Uterus (tissue), 4 donors: Measurements from ENCODE around the gene CYSTM1. TPM values are rescaled to one million over a fixed set of nuclear protein-coding genes. Genes with fewer than 3 reads are reported as not detected.

ENCODE experiments used
- DNase-seq, 2 donors: peaks; one replicate each; pipeline ENCODE4 v3.0.0-alpha.2; 2019 to 2020
- H3K27ac ChIP-seq, 2 donors: fragments of 200-600 bp; sonication (generic); 1 replicate in 1 of 2; 2 replicates in 1 of 2; pipeline ENCODE4 v1.5.1; 2016 to 2018
- H3K27me3 ChIP-seq, 2 donors: fragments of 200-600 bp; sonication (generic); one replicate each; pipeline ENCODE4 v1.5.1; 2018 to 2019; ENCODE audit warnings: control low read depth in 1 of 2
- H3K36me3 ChIP-seq, 2 donors: fragments of 200-600 bp; sonication (generic); one replicate each; pipeline ENCODE4 v1.5.1; 2019; ENCODE audit warnings: control low read depth in 1 of 2
- H3K4me1 ChIP-seq, 2 donors: fragments of 200-600 bp; sonication (generic); one replicate each; pipeline ENCODE4 v1.5.1; 2018 to 2019; ENCODE audit warnings: control low read depth in 1 of 2
- H3K4me3 ChIP-seq, 2 donors: fragments of 200-600 bp; sonication (generic); 1 replicate in 1 of 2; 2 replicates in 1 of 2; pipeline ENCODE4 v1.5.1; 2018 to 2019; ENCODE audit warnings: mild to moderate bottlenecking in 1 of 2
- H3K9me3 ChIP-seq, 2 donors: fragments of 200-600 bp; sonication (generic); one replicate each; pipeline ENCODE4 v1.5.1; 2019; ENCODE audit warnings: control low read depth in 1 of 2
- CTCF ChIP-seq, 4 experiments: fragments of 200-600 bp in 2 of 4; fragments of 450-650 bp in 2 of 4; sonication (generic) in 2 of 4; IDR thresholded peaks; one replicate each; pipeline ENCODE4 v1.5.1; 2016 to 2019; ENCODE audit warnings: antibody characterized with exemption in 4 of 4, mild to moderate bottlenecking in 2 of 4, moderate library complexity in 1 of 4
- POLR2A ChIP-seq, 2 donors: fragments of 450-650 bp; IDR thresholded peaks; one replicate each; pipeline ENCODE4 v1.6.1; 2016; ENCODE audit warnings: antibody characterized with exemption in 2 of 2, mild to moderate bottlenecking in 1 of 2, moderate library complexity in 1 of 2
- intact Hi-C: fragments of 100-400 bp; cut with DNase I; formaldehyde crosslinking; loops from one replicate; pipeline ENCODE4 v1.15.1; 2023; ENCODE audit warnings: low total_unique reads
- total RNA-seq, 4 donors: library from RNA; depleted of rRNA in 3 of 4; stranded (reverse); fragments of >200 nt in 3 of 4; gene quantifications; one replicate each; pipeline versions ENCODE4 v1.1.0 to v1.2.4, GENCODE V29; 2014 to 2023
- donor health status: DM: yes; HTN: yes; CAD: no.

Gene CYSTM1
- total RNA-seq, 4 donors from 2014 or later: 4.4 to 76.8 (median 45.3) TPM

- DNase-seq: no peak
- H3K9me3 ChIP-seq: no peaks in the 10 kb centered on the region
- H3K27ac ChIP-seq: no peak overlapping the region
- intact Hi-C loops: no loop called here
- no peaks in the 10 kb centered on the region for H3K27me3 ChIP-seq
- H3K4me1 ChIP-seq: no peaks in the 10 kb centered on the region
- H3K4me3 ChIP-seq: no peak overlapping the region
- no peaks in the 10 kb centered on the region for H3K36me3 ChIP-seq
- TF ChIP-seq POLR2A (IDR thresholded peaks at IDR 0.05) (no peak), CTCF (IDR thresholded peaks at IDR 0.05) (no peak)
Measured at GRCh38 chr5:140208065-140208464, 33.1 kb downstream of the CYSTM1 start.

- no peak overlapping the region for H3K27ac ChIP-seq
- no peak overlapping the region for H3K4me3 ChIP-seq
- H3K36me3 ChIP-seq: no peaks in the 10 kb centered on the region
- H3K27me3 ChIP-seq: no peaks in the 10 kb centered on the region
- H3K4me1 ChIP-seq: no peaks in the 10 kb centered on the region
- TF ChIP-seq POLR2A (IDR thresholded peaks at IDR 0.05): no peak
- TF ChIP-seq CTCF (IDR thresholded peaks at IDR 0.05): no peak
- DNase-seq: no peak
- no peaks in the 10 kb centered on the region for H3K9me3 ChIP-seq
- intact Hi-C loops: no loop called here
Measured at GRCh38 chr5:140213370-140213983, 38.5 kb downstream of the CYSTM1 start.

GRCh38 chr5:140214831-140215230, 39.8 kb downstream of the CYSTM1 start:
- DNase-seq: no peak
- H3K27me3 ChIP-seq: no peaks in the 10 kb centered on the region
- H3K9me3 ChIP-seq: no peaks in the 10 kb centered on the region
- no peak overlapping the region for H3K4me3 ChIP-seq
- intact Hi-C loops: no loop called here
- no peaks in the 10 kb centered on the region for H3K36me3 ChIP-seq
- TF ChIP-seq CTCF (IDR thresholded peaks at IDR 0.05) (no peak), POLR2A (IDR thresholded peaks at IDR 0.05) (no peak)
- no peaks in the 10 kb centered on the region for H3K4me1 ChIP-seq
- H3K27ac ChIP-seq: no peak overlapping the region

- intact Hi-C loops: no loop called here
- no peak for TF ChIP-seq CTCF (IDR thresholded peaks at IDR 0.05)
- TF ChIP-seq POLR2A (IDR thresholded peaks at IDR 0.05): no peak
- Histone ChIP-seq H3K36me3 (no peaks in the 10 kb centered on the region), H3K4me1 (no peaks in the 10 kb centered on the region), H3K9me3 (no peaks in the 10 kb centered on the region), H3K4me3 (no peak overlapping the region), H3K27me3 (no peaks in the 10 kb centered on the region), H3K27ac (no peak overlapping the region)
- DNase-seq: no peak
Measured at GRCh38 chr5:140215276-140215675, 40.3 kb downstream of the CYSTM1 start.

- Histone ChIP-seq H3K36me3 (no peaks in the 10 kb centered on the region), H3K27me3 (no peaks in the 10 kb centered on the region), H3K4me3 (no peak overlapping the region), H3K27ac (peak overlapping the region in 1 of 2 donors; percentile 20), H3K9me3 (no peaks in the 10 kb centered on the region), H3K4me1 (peaks cover 0 to 4% of the 10 kb centered on the region in 2 donors)
- intact Hi-C loops: no loop called here
- DNase-seq: no peak
- no peak for TF ChIP-seq POLR2A (IDR thresholded peaks at IDR 0.05)
- TF ChIP-seq CTCF (IDR thresholded peaks at IDR 0.05): no peak
Measured at GRCh38 chr5:140216478-140217074, 41.6 kb downstream of the CYSTM1 start.
